ENCODE results near the gene PCIF1. TPM values are rescaled to one million over a fixed set of nuclear protein-coding genes. Genes with fewer than 3 reads are reported as not detected.

The PCIF1 gene
- total and polyA plus RNA-seq, 8 donors = 21.0 to 41.4 (median 27.3) TPM

- DNase-seq = peak in 1 of 2 donors; percentile 51
- Histone ChIP-seq H3K4me1 (peaks cover 0 to 27% (median 16%) of the 10 kb centered on the region in 4 donors), H3K27ac (peak overlapping the region in 4 of 5 donors; percentile 35 to 80 (median 62)), H3K9me3 (no peaks in the 10 kb centered on the region), H3K36me3 (peaks cover 85 to 100% (median 100%) of the 10 kb centered on the region in 4 donors), H3K27me3 (no peaks in the 10 kb centered on the region), H3K4me3 (no peak overlapping the region)
- TF ChIP-seq CTCF (IDR thresholded peaks at IDR 0.05) (no peak), EP300 (IDR thresholded peaks at IDR 0.05) (no peak), POLR2A (IDR thresholded peaks at IDR 0.05) (no peak), POLR2AphosphoS5 (IDR thresholded peaks at IDR 0.05) (peak in 2 of 3 donors; percentile 3 to 54)
- intact Hi-C loops (cut with DNase I; ENCODE audit: low total_unique reads) = no loop called here
- WGBS, 5 donors = 63 to 83% (median 78%) methylated on average over 4 to 20 of the region's 20 CpGs
Observed at GRCh38 chr20:45946149-45946970, 11.9 kb downstream of the PCIF1 start.

- 82 to 97% (median 86%) methylated on average over 5 to 29 of the region's 29 CpGs for WGBS, 5 donors
Observed at GRCh38 chr20:45947110-45947866, 12.8 kb downstream of the PCIF1 start.

GRCh38 chr20:45948261-45948733 lies 13.8 kb downstream of the PCIF1 start:
- H3K27me3 ChIP-seq = no peaks in the 10 kb centered on the region
- TF ChIP-seq CTCF (IDR thresholded peaks at IDR 0.05) (no peak), EP300 (IDR thresholded peaks at IDR 0.05) (no peak), POLR2A (IDR thresholded peaks at IDR 0.05) (no peak), POLR2AphosphoS5 (IDR thresholded peaks at IDR 0.05) (no peak)
- no peak overlapping the region for H3K4me3 ChIP-seq
- no peak overlapping the region for H3K27ac ChIP-seq
- intact Hi-C loops (cut with DNase I; ENCODE audit: low total_unique reads) = no loop called here
- 71 to 89% (median 84%) methylated on average over 3 to 7 of the region's 7 CpGs for WGBS, 5 donors
- H3K9me3 ChIP-seq = no peaks in the 10 kb centered on the region
- peaks cover 89 to 100% (median 100%) of the 10 kb centered on the region in 4 donors for H3K36me3 ChIP-seq
- DNase-seq = no peak
- H3K4me1 ChIP-seq = peaks cover 0 to 27% (median 16%) of the 10 kb centered on the region in 4 donors

More at GRCh38 chr20:45947110-45947866, 12.8 kb downstream of the PCIF1 start:
- H3K4me1 ChIP-seq = peaks cover 0 to 27% (median 16%) of the 10 kb centered on the region in 4 donors
- intact Hi-C loops (cut with DNase I; ENCODE audit: low total_unique reads) = no loop called here
- no peak for DNase-seq
- H3K4me3 ChIP-seq = no peak overlapping the region
- peaks cover 89 to 100% (median 100%) of the 10 kb centered on the region in 4 donors for H3K36me3 ChIP-seq
- TF ChIP-seq CTCF (IDR thresholded peaks at IDR 0.05) (no peak), POLR2AphosphoS5 (IDR thresholded peaks at IDR 0.05) (no peak), POLR2A (IDR thresholded peaks at IDR 0.05) (no peak), EP300 (IDR thresholded peaks at IDR 0.05) (no peak)
- no peaks in the 10 kb centered on the region for H3K9me3 ChIP-seq
- no peaks in the 10 kb centered on the region for H3K27me3 ChIP-seq
- H3K27ac ChIP-seq = peak overlapping the region in 3 of 5 donors; percentile 56 to 80 (median 69)
